Neural cell (in vitro differentiated cells): Measurements from ENCODE around the gene TLL1.

Experiments
- CTCF ChIP-seq: fragments of 450-650 bp; IDR thresholded peaks from 2 replicates; pipeline ENCODE4 v1.5.1; 2014; ENCODE audit warnings: antibody characterized with exemption, mild to moderate bottlenecking, moderate library complexity; ENCODE audit not compliant: poor library complexity, severe bottlenecking
- EZH2 ChIP-seq: fragments of 200-600, 300-800 bp; shearing (Covaris generic), sonication (generic); IDR thresholded peaks from 2 replicates; pipeline ENCODE4 v1.6.1; 2014; ENCODE audit warnings: antibody characterized with exemption, low read length, borderline replicate concordance, mild to moderate bottlenecking; ENCODE audit not compliant: insufficient read depth, poor library complexity, severe bottlenecking
- MXI1 ChIP-seq: fragments of 450-650 bp; conservative IDR thresholded peaks from 2 replicates; pipeline ENCODE4 v1.6.1; 2014; ENCODE audit warnings: antibody characterized with exemption, mild to moderate bottlenecking; ENCODE audit not compliant: poor library complexity, severe bottlenecking
- POLR2AphosphoS5 ChIP-seq: IDR thresholded peaks from 2 replicates; pipeline ENCODE4 v1.6.1; 2012
- TAF1 ChIP-seq: IDR thresholded peaks from 2 replicates; pipeline ENCODE4 v1.6.1; 2012; ENCODE audit warnings: low read depth

GRCh38 chr4:165851256-165851655 lies 21.8 kb upstream of the TLL1 start:
- TF ChIP-seq CTCF (no peak), EZH2 (no peak), POLR2AphosphoS5 (no peak), MXI1 (no peak), TAF1 (no peak)
